Activated T-helper 9 cell treated with anti-CD3 and anti-CD28 coated beads, Interleukin-2, amount 50 U/mL, for 16 hours (primary cell): ENCODE data around the gene RP2.

Source experiments
- DNase-seq: peaks from one replicate; pipeline ENCODE4 v3.0.0-alpha.2; 2020; ENCODE audit warnings: low read depth

Gene RP2

GRCh38 chrX:46920235-46920634, 83.4 kb downstream of the RP2 start:
- DNase-seq = no peak

GRCh38 chrX:46922611-46923010, 85.8 kb downstream of the RP2 start:
- DNase-seq = no peak

- no peak for DNase-seq
These were observed 90.9 kb downstream of the RP2 start for GRCh38 chrX:46927718-46928117.

DNA sequence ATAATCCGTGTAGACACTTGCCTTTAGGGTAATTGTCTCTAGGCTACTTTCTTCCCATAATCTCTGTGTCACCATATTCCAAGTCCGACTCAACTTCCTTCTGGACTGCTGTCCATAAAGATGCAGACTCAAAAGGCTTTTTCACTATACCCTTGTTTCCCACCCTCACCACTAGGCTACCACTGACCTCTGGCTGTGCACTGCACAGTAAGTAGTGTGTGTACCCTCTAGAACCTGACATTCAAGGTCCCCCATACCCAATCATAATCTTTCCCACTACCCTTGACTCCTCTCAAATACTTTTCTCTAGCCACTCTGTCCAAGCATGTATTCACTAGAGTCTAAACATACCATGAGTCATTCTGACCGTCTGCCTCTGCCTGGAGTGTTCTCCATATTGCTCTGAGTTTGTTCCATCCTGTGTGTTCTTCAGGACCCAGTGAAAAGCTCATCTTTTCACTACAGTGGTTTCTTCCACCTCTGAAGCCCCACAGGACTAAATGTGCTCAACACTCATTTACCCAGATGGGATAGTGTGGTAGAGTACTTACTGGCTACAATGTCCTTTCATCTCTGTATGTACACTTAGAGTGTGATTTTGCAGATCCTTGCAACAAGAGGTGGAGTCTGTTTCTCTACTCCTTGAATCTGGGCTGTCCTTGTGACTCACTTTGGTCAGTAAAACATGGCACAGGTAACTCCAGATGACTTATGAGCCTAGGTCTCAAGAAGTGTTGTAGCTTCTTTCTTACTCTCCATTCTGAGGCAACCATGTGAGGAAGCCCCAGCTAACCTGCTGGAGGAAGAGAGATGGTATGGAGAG, 92.8 kb downstream of the RP2 start:
- no peak for DNase-seq
